SK-N-MC (cell line): ENCODE results near the gene CLEC10A.

Experiments used
- EZH2 ChIP-seq: fragments of 200-600 bp; sonication (generic); IDR thresholded peaks from one replicate; pipeline ENCODE4 v1.6.1; 2017; ENCODE audit warnings: antibody characterized with exemption
- POLR2AphosphoS5 ChIP-seq: IDR thresholded peaks from 2 replicates; pipeline ENCODE4 v1.6.1; 2012; ENCODE audit warnings: mild to moderate bottlenecking, low read depth, low read length, borderline replicate concordance

GRCh38 chr17:7109461-7110322 is 29.6 kb upstream of the CLEC10A start:
- no peak for TF ChIP-seq POLR2AphosphoS5
- TF ChIP-seq EZH2, result no peak
